ENCODE measurements around the gene TEX51.
A peak's percentile ranks its signal among the peaks of the same experiment; 100 is the strongest.

The TEX51 gene

GRCh38 chr2:126879348-126880298, 19.1 kb upstream of the TEX51 start:
- no peak for DNase-seq

GRCh38 chr2:126880324-126880723, 18.4 kb upstream of the TEX51 start:
- DNase-seq: no peak

- no peak for DNase-seq
Measured at GRCh38 chr2:126880817-126881216, 17.9 kb upstream of the TEX51 start.

GRCh38 chr2:126881591-126881990, 17.1 kb upstream of the TEX51 start:
- no peak for DNase-seq

- DNase-seq: no peak
Measured at GRCh38 chr2:126882181-126882580, 16.5 kb upstream of the TEX51 start.

GRCh38 chr2:126882736-126883665, 15.7 kb upstream of the TEX51 start:
- no peak for DNase-seq

- DNase-seq: no peak
Measured at GRCh38 chr2:126883666-126884040, 15.0 kb upstream of the TEX51 start.

GRCh38 chr2:126884861-126885750, 13.6 kb upstream of the TEX51 start:
- DNase-seq: no peak

- DNase-seq: peak; percentile 8
Measured at GRCh38 chr2:126885751-126886210, 12.9 kb upstream of the TEX51 start.

- DNase-seq: peak; percentile 42
Measured at GRCh38 chr2:126886211-126886915, 12.3 kb upstream of the TEX51 start.

GRCh38 chr2:126886916-126887280, 11.8 kb upstream of the TEX51 start:
- no peak for DNase-seq

- no peak for DNase-seq
Measured at GRCh38 chr2:126887506-126887905, 11.2 kb upstream of the TEX51 start.

GRCh38 chr2:126888046-126888445, 10.6 kb upstream of the TEX51 start:
- DNase-seq: no peak

- no peak for DNase-seq
Measured at GRCh38 chr2:126889071-126889470, 9.6 kb upstream of the TEX51 start.

- no peak for DNase-seq
Measured at GRCh38 chr2:126889496-126890135, 9.1 kb upstream of the TEX51 start.

- DNase-seq: no peak
Measured at GRCh38 chr2:126890136-126890510, 8.6 kb upstream of the TEX51 start.

GRCh38 chr2:126890551-126891450, 7.9 kb upstream of the TEX51 start:
- no peak for DNase-seq

- no peak for DNase-seq
Measured at GRCh38 chr2:126891681-126892500, 6.8 kb upstream of the TEX51 start.

- DNase-seq: no peak
Measured at GRCh38 chr2:126893153-126893552, 5.5 kb upstream of the TEX51 start.
